SH-SY5Y (cell line): ENCODE measurements around the gene GNLY.

Source experiments
- GATA2 ChIP-seq: IDR thresholded peaks from 2 replicates; pipeline ENCODE4 v1.6.1; 2011; ENCODE audit warnings: mild to moderate bottlenecking, low read depth, low read length
- GATA3 ChIP-seq: IDR thresholded peaks from 2 replicates; pipeline ENCODE4 v1.6.1; 2011; ENCODE audit warnings: low read depth, mild to moderate bottlenecking, low read length, moderate library complexity

- TF ChIP-seq GATA3 (no peak), GATA2 (no peak)
Observed at GRCh38 chr2:85724731-85725181, 30.6 kb downstream of the GNLY start.
